Right hindlimb (tissue), 1 donor: ENCODE measurements around the gene SENP8.
"Not testable (repeated sequence)": the region's sequence is repeated elsewhere in the genome, so short reads cannot be mapped to it uniquely, and the experiment has no call there.

ENCODE experiments used
- DNase-seq: peaks from one replicate; pipeline ENCODE4 v3.0.0-alpha.2; 2018

SENP8 gene

DNA sequence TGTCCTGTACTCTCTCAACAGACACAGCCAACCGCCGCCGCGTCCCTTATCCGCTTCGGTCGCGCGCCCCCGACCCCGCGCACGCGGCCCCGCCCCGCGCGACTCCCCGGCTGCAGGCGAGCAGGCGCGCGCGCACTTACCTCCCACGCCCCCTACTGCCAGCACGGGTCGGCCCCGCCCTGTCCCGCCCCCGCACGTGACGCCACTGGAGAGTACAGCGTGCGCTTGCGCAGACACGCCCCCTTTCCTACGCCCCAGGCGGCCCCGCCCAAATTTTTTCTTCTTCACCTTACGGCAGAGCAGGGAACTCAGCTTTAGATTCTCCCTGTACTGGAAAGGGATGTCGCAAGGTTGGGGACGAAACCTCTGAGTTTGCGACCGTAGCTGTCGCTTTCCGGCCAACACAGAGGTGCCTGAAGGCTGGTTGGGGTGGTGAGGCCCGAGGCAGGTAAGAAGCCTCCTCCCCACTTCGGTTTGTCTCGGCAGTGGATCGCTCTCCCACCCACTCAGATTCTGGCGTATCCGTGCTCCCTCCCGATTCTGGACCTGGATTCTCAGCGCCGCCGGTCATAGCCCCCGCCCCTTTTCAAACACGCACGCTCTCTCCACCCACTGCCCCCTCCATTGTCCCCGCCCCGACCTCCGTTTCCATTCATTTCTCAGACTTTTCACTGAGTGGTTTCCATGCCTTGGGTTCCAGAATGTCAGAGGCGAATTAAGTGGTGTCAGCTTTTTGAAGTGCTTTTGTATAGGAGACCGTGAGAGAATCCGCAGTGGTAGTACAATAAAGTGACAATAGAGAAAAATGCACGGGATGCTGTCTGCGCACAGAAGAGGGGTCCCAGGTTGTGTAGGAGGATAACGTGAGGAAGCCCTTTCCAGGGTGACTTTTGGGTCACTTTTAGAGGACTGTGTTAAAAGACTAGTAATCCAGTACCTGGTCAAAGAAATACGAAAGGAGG, at the start of gene SENP8, which contains the start of gene MYO9A:
SENP8 (plus strand) TSS at position 387 of the 962 bp plus-strand sequence. CDS start 21,221 bp downstream, outside the sequence.
MYO9A (minus strand) TSS at position 134 of the 962 bp plus-strand sequence. CDS start 71,587 bp downstream, outside the sequence.
- DNase-seq: peak; percentile 99

DNA sequence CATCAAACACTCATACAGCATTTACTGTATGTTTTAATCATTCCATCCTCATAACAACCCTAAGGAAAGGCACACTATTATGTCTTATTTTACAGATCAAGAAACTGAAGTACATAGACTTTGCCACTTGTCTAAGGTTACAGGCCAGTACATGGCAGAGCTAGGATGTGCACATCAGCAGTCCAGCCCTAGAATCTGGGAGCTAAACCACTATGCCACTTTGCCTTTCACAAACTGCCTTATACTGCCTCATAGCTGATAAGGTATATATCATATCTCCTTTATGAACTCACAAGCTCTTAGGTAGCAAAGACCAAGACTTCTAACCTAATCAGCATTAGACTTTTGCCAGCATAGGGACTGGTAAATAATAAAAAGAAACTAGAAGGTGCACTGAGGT, 49.3 kb upstream of the SENP8 start:
- no peak for DNase-seq

DNA sequence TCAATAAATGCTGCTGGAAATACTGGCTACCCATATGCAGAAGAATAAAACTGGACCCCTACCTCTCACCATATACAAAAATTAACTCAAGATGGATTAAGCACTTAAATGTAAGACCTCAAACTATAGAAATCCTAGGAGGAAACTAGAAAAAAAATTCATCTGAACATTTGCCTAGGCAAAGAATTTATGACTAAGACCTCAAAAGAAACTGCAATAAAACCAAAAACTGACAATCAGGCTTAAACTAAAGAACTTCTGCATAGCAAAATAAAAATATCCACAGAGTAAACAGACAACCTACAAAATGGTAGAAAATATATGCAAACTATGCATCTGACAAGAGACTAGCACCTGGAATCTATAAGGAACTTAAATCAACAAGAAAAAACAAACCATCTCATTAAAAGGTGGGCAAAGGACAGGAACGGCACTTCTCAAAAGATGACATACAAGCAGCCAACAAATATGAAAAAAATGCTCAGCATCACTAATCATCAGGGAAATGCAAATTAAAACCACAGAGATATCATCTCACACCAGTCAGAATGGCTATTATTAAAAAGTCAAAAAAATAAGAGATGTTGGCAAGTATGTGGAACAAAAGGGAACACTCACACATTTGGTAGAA, 47.3 kb upstream of the SENP8 start:
- DNase-seq: no peak

DNA sequence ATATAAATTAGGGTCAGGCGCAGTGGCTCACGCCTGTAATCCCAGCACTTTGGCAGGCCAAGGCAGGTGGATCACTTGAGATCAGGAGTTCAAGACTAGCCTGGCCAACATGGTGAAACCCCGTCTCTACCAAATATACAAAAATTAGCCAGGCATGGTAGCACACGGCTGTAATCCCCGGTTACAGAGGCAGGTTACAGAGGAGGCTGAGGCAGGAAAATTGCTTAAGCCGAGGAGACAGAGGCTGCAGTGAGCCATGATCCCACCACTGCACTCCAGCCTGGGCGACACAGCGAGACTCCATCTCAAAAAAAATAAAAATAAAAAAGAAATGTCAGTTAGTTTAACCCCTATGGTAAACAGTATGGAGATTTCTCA, 46.8 kb upstream of the SENP8 start:
- not testable (repeated sequence) for DNase-seq

DNA sequence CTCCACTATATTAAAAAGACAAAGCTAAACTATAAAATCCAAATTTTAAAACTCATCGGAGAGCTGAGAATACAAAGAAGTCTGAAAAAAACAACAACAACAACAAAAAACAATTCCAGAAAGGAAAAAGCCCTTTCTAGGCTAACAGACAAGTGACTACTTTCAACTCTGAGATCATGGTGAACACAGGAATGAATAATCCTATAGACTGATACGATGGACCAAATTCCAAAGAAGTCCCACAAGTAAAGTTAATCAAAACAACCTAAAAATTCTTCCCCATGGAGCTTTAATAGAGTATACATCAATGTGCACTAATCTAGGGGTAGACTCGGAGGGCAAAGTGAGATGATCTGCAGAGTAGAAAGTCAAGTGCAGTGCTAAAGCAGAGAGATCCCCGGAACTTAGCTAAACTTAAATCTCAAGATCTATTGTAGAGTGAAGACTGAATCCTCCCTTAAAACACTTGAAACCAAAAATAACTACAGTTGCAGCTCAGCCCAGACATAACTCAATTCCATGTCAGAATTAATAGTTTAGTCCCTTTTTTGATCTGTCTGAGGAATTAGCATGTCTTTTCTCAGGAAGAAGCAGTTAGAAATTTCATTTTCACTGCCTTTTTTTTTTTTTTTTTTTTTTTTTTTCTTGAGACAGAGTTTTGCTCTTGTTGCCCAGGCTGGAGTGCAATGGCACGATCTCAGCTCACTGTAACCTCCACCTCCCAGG, 43.7 kb upstream of the SENP8 start:
- no peak for DNase-seq

DNA sequence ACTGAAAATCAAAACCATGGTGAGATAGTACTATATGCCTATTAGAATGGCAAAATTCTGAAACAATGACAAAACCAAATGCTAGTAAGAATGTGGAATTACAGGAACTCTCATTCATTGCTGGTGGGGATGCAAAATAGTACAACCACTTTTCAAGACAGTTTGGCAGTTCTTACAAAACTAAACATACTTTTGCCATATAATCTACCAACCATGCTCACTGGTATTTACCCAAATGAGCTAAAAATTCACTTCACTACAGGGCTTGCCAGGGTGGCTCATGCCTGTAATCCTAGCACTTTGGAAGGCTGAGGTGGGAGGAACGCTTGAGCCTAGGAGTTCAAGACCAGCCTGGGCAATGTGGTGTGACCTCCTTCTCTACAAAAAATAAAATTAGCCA, 40.3 kb upstream of the SENP8 start:
- no peak for DNase-seq

DNA sequence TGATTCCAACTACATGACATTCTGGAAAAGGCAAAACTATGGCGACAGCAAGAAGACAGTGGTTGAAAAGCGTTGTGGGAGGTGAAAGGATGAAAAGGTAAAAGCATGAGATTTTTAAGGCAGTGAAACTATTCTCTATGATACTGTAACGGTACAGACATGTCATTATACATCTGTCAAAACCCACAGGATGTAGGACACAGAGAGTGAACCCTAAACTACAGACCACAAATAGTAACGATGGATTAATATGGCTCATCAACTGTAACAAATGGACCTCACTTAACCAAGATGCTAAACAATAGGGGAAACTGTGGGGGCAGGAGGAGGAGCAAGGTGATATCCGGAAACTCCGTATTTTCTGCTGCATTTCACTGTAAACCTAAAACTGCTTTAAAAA, 39.3 kb upstream of the SENP8 start:
- DNase-seq: no peak

DNA sequence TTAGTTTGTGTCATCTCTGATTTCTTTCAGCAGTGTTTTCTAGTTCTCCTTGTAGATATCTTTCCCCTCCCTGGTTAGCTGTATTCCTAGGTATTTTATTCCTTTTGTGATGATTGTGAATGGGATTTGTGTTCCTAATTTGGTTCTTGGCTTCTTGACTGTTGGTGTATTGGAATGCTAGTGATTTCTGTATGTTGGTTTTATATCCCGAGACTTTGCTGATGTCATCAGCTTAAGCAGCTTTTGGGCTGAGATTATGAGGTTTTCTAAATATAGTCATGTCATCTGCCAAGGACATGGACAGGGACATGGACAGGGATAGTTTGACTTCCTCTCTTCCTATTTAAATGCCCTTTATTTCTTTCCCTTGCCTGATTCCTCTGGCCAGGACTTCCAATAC, 36.0 kb upstream of the SENP8 start:
- no peak for DNase-seq

DNA sequence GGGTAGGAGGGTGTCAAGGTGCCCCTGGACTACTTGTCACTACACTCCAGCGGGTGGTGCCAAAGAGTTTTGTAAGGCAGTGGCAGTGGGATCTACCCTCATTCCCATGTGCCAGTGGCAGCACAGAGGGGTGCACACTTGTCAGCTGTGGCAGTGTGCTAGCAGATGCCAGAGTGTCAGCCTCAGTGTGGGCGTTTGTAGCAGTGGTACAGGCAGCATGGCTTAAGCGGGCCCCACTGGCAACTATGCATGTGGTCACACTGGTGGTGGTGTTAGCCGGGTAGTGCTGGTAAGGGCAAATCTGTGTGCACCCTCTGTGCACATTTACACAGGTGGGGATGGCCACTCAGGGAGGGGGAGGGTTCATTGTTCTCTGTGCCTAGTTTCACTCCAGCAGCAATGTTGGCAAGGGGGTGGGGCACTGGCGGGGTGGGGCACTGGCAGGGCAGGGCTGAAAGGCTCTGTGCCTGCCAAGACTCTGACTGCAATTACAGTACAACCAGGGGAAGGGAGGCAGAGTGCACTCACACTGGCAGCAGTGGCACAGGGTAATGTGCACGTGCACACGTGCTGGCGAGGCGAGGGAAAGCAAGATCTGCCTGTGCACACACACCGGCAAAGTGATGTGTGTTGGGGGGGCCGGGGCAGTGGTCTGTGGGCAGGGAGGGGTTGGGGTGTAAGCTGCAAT, 32.0 kb upstream of the SENP8 start:
- DNase-seq: no peak

DNA sequence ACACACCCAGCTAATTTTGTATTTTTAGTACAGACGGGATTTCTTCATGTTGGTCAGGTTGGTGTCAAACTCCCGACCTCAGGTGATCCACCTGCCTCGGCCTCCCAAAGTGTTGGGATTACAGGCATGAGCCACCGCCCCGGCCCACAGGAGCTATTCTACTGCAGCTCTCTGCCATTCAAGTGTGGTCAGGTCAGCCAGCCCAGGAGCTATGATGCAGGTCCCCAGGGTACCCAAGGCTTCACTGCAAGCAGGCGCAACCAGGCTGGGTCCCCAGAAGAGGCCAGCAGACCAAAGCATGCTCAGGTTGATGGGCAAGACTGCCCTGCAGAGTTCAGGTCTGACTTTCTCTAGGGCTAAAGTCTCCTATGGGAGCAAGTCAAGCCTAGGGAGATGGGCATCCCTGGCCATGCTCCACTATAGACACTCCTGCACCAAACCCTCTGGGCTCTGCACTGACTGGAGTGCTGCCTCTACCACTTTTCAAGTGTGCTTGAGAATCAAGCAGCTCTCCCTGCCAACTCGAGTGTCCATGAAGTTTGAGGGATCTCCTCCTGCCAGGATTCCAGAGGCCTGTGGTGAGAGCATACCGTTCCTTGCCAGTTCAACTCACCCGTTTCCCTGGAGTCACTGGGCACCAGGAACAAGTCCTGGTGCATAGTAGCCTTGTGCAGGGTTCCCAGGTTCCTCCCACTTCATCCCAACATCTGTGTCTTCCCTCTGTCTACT, 31.1 kb upstream of the SENP8 start:
- DNase-seq: no peak

DNA sequence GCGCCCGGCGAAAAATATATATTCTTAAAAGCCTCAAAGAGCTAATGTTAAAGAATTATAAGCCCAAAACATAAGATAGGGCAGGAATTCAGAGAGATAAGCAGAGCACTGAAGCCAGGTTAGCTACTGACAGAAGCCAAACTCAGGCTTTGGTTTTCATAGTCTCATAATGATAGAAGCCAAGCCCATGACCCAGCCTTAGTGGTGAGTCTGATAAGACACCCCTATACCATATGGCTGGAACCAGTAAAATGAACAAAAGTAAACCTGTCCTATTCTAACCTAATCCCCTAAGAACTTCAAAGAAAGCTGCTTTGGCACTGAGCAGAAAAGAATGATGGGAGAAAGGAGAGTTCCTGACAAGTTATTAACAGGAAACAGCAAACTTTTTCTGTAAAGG, 26.2 kb upstream of the SENP8 start:
- no peak for DNase-seq

DNA sequence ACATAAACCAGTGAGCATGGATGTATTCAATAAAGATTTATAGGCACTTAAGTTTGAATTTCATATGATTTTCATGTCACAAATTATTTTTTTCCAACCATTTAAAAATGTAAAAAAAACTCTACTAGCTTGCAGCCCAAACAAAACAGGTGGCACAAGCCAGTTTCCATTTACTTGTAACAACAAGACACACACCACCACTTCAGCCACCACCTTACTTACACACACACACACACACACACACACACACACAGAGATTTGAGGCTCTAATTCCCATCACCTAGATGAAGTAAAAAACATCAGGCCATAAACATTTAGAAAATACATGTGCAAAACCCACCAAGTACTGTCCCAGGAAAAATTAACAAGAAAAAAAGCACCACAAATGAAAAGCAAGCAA, 25.5 kb upstream of the SENP8 start:
- no peak for DNase-seq

DNA sequence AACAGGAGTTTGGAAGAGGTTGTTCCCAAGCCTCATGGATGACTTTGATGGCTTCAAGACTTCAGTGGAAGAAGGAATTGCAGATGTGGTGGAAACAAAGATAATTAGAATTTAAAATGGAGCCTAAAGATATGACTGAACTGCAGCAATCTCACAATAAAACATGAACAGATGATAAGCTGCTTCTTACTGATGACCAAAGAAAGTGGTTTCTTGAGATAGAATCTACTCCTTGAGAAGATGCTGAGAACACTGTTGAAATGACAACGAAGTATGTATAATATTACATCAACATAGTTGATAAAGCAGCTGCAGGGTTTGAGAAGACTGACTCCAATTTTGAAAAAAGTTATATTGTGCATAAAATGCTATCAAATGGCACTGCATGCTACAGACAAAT, 21.4 kb upstream of the SENP8 start:
- no peak for DNase-seq

DNA sequence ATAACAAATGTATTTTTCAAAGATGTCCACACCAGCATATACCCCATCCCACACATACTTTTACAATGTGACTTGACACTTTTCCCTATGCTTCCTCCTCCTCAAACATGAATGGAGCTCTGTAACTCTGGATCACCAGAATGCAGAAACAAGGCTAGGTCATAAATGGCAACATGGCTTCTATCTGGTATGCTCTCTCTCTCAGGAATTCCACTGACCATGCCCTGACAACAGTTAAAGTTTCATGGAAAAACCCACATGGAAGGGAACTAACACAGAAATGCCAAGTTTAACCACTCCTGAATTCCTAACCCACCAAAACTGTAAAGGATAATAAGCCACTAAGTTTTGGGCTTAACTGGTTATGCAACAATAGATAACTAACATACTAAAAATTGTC, 20.2 kb upstream of the SENP8 start:
- DNase-seq: no peak

DNA sequence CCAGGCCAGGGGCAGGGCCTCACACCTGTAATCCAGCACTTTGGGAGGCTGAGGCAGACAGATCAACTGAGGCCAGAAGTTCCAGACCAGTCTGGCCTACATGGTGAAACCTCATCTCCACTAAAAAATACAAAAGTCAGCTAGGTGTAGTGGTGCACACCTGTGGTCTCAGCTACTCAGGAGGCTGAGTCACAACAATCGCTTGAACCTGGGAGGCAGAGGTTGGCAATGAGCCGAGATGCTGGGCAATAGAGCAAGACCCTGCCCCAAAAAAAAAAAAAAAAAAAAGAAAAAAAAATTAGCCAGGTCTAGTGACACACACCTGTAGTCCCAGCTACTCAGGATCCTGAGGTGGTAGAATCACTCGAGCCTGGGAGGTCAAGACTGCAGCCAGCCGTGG, 19.0 kb upstream of the SENP8 start:
- no peak for DNase-seq

DNA sequence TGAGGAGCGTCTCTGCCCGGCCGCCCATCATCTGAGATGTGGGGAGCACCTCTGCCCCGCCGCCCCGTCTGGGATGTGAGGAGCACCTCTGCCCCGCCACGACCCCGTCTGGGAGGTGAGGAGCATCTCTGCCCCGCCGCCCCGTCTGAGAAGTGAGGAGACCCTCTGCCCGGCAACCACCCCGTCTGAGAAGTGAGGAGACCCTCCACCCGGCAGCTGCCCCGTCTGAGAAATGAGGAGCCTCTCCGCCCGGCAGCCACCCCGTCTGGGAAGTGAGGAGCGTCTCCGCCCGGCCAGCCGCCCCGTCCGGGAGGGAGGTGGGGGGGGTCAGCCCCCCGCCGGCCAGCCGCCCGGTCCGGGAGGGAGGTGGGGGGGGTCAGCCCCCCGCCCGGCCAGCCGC, 17.7 kb upstream of the SENP8 start:
- not testable (repeated sequence) for DNase-seq

DNA sequence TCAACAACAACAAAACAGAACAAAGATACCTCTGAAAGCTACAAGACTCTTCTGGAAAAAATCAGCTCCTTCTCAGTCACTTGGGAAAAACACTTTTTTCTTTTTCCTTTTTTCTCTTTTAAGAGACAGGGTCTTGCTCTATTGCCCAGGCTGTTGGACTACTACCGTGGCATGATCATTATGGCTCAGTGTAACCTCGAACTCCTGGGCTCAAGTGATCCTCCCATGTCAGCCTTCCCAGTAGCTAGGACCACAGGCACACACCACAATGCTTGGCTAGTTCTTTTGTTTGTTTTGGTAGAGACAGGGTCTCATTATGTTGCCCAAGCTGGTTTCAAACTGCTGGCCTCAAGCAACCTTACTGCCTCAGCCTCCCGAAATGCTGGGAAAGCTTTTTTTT, 13.1 kb upstream of the SENP8 start:
- DNase-seq: no peak

DNA sequence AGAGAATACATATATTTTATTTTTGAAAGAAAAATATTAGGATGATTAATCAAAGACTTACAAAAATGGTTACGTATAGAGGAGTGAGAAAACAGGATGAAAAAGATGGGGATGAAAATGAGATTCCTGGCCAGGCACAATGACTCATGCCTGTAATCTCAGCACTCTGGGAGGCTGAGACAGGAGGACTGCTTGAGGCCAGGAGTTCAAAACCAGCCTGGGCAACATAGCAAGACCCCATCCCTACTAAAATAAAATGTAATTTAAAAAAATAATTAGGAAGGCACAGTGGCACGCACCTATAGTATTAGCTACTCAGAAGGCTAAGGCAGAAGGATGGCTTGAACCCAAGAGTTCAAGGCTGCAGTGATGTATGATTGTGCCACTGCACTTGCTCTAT, 12.1 kb upstream of the SENP8 start:
- no peak for DNase-seq

DNA sequence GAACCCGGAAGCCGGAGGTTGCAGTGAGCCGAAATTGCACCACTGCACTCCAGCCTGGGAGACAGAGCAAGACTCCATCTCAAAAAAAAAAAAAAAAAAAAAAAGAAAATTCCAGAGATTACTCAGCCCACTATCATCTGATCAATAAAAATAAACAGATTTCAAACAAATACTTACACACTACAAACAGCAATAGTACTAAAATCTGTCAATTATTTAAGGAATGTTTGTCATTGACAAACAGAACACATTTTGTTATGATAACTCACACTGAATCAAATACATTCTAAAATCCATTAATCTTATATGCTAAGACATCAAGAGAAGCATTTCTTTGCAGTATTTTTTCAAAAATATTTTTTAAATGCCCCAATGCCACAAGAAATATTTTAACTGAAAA, 7.8 kb upstream of the SENP8 start:
- DNase-seq: no peak

DNA sequence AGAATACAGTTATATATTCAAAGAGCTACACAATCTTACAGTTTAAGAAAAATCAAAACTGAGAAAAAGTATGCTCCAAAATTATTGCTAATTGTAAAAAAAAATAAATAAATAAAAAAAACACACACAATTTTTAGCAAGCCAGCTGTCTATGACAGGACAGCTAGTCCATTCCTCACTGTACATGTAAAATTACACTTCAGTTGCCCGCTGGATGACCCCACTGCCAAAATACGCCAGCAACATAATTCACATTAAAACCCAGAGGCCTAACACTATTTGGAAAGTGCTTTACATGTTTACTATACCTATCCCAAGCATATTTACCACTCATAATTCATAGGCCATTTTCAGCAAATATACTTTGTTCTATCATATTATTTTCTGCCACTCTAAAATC, 6.1 kb upstream of the SENP8 start:
- peak; percentile 61 for DNase-seq

DNA sequence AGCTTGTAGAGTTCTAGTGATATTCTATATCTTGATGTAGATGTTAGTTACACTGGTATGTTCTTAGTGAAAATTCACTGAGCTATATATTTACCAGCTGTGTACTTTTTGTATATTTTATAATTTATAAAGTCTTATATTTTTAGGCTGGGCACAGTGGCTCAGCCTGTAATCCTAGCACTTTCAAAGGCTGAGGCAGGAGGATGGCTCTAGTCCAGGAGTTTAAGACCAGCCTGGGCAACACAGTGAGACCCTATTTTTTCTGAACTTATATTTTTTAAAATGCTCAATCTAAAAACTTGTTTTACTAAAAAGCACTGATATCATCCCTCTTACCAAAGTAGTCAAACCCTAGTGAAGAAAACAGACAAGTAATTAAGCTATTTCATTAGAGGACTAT, 5.4 kb upstream of the SENP8 start:
- no peak for DNase-seq

DNA sequence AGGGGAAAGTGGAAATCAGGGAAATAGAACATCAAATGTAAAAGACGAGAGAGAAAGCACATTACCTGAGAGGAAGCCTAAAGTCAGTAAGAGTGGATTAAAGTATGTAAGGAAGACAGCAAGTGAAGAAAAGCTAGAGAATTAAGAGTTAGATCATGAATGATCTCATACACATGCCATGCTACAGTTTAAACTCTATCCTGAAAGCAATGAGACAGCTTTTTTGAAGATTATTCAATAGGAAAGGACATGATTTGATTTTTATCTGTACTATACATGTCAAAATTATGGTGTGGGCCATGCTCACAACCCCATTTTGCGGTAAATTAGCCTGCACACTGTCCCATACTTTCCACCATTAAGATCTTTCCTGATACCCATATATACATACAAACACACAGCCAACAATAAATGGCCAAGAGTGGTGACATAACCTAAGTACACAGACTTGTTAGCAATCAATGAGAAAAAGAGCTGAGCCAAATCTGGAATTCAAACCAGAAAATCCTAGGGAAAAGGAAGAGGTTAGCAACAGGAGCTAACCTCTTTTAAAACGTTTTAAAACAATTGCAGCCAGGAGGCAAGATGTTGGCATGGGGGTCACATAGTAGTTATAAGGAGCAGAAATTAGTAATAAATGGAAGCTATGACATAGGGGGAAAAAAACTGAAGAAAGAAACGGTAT, 4.7 kb upstream of the SENP8 start:
- no peak for DNase-seq
